Measurements from ENCODE around the gene GALT.
A peak's percentile ranks its signal among the peaks of the same experiment; 100 is the strongest.

GALT gene

DNA sequence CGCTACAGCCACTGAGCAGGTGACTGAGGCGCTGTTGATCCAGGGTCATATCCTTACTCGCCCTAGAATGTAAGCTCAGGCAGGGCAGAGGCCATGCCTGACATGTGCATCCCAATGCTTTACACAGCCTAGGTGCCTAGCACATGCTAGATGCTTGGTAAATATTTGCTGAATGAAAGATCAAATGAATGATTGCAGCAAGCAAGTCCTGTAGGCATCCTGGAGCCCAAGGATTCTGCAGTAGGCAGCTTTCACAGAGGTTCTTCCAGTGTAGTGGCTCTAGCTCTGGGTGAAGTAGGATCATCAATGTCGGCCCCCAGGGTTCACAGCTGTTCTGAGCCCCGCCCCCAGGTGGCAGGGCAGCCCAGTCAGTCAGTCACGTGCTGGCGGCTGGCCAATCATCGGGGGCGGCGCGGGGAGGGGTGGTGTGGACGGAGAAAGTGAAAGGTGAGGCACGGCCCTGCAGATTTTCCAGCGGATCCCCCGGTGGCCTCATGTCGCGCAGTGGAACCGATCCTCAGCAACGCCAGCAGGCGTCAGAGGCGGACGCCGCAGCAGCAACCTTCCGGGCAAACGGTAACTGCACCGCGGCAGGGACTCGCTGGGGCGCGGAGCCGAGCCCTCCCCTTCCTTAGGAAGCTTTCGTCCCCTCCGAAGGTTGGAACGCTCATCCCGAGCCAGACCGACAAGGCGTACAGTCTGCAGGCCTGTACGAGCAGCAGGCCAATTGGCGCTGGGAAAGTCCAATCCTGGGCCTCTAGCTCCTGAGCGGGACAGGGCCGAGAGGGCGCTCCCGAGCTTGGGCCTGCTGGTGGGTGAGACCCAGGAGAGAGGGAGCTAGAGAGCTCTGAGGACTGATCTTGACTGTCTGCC is at the start of gene GALT:
GALT (plus strand) TSS at position 465 of the 873 bp plus-strand sequence; CDS start at position 495, 30 bp downstream.
- FAIRE-seq: peak; percentile 9
- DNase-seq (ENCODE audit: insufficient read length, low spot score): peak; percentile 90

DNA sequence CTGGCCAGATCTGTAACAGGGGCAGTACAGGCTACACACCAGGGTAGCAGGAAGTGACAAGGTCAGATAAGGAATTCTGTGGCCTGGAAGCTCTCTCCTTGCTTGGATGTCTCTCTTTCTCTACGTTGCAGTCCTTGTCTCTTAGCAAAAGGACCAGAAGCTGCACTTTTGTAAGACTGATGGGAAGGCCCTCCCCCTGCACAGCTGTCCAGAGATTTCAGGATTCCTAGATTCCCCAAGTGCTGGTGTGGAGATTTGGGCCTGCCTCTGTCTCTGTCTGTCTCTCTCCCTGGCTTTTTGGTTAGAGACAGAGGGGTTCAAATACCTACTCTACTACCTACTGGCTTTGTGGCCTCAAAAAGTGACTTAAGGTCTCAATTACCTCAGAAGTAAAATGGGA is 46.9 kb upstream of the GALT start:
- FAIRE-seq (no peak), DNase-seq (ENCODE audit: insufficient read length, low spot score) (no peak)

DNA sequence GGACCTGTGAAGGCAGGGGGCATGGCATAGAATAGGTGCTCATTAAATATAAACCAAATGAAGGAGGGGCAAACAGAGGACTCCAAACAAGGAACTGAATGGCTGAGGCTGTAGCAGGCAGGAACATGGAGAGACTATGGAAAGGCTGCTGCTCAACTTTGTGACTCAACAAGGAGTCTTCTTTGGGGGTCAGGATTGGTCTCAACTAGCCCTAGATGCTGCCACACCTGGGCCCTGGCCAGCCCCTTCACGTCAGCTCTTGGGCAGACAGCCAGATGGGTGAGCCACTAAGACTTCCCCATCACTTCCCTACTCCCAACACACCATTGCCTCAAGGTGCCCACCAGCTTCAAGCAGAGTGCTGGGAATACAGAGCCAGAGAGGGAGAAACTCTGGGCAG is 45.6 kb upstream of the GALT start:
- no peak for DNase-seq (ENCODE audit: insufficient read length, low spot score)
- FAIRE-seq: no peak

DNA sequence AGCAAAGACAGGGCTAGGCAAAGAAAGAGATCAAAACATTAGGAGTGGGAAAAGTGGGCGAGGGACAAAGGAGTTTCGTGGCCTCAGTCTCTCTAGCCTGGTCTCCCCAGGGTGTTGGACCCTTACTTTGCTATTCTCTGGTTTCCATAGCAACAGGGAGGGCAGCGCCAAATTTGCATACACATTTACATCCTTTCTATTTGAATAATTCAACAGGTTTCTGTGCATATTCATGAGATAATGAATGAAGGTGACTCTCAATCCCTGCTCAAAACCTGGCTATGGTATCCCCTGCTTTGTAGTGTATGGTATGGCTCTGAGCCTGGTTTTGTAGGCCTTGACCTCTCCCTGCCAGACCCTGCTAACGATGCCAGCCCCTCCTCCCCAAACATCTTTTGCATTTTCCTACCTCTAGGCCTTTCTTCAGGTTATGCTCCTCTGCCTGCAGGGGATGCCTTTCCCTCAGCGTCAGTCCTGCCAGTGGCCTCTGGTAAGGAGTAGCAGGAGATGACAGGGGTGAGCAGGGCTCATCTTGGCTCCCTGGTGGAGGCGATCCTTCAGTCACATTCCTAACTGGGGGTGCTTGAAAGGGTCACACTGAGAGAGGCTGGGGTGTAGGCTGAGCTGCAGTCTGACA is 44.4 kb upstream of the GALT start:
- no peak for FAIRE-seq

DNA sequence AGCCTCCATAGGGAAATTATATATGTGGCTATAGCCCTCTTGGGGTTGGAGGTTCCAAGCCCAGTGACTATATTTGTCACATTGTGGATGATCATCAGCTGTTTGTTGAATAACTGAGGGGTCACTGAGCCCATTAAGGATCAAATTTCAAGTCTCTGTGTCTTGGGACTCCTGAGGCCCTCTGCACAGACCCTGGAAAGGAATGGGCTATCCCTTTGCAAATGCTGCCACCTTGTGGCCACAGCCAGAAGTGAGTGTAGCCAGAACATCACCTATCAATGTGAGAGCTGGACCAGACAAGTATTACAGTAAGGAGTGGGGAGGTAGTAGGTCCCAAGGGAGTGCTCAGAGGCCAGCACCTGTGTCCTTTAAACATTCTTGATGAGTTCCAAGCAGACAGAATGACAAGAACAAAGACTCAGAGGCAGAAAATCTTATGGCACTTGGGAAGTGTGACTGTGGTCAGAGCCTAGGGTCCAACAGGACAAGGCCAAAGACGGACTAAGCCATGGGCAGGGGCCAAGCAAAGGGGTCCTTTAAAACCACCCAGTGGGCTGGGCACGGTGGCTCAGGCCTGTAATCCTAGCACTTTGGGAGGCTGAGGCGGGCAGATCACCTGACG is 42.8 kb upstream of the GALT start:
- peak; percentile 81 for FAIRE-seq
- DNase-seq (ENCODE audit: insufficient read length, low spot score): peak; percentile 76

More for the DNA sequence above, 44.4 kb upstream of the GALT start:
- DNase-seq (ENCODE audit: insufficient read length, low spot score): no peak

DNA sequence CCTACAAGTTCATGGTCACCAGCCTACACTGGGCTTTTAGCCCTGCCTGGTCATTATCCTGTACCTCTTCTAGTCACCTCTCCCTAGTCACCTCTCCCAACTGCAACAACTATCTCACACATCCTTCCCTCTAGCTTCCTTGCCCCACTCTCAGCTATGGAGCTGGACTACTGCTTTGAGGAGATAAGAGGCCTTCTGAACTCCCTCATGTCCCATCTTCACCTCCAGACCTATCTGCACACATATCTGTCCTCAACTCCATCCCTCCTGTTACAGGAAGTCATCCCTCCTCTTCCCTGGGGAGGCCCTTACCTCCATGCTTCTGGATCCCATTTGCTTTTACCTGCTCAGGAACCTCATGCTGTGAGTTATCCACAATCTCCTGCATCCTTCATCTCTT is 40.3 kb upstream of the GALT start:
- DNase-seq (ENCODE audit: insufficient read length, low spot score): no peak
- no peak for FAIRE-seq

DNA sequence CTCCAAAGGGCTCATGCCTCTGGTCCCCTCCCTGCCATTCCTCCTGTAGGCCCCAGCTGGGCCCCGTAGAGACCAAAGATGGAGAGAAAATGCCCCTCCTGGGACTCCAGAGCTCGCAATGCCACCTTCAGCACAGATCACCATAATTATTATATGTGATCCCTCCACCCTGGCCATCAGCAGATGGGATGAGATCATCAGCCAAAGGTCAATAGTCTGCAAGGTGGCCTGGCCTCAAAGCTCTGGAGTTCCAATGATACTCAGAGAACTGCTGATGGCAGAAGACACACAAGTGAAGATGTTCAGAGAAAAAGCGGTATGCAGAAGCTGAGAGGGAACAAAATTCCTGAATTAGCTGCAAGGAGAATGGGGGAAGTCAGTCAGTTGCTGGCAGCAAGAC is 39.6 kb upstream of the GALT start:
- FAIRE-seq: no peak
- no peak for DNase-seq (ENCODE audit: insufficient read length, low spot score)

DNA sequence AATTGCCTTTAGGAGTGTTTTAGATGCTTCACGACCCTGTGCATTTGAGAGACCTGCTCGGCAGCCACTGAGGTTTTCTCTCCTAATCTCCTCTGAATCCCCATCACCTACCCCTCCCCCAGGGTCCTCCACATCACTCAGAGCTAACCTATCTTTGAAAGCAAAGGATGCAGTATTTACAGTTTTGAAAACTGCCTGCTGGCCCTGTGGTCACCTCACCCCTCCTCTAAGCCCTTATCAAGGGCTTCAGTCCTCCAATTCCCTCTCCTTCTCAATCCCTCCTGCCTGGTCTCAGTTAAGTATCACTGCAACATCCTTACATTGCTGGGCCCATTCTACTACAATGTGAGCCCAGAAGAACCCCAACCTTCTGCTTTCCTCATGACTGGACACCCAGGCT is 39.1 kb upstream of the GALT start:
- no peak for DNase-seq (ENCODE audit: insufficient read length, low spot score)
- FAIRE-seq: no peak

DNA sequence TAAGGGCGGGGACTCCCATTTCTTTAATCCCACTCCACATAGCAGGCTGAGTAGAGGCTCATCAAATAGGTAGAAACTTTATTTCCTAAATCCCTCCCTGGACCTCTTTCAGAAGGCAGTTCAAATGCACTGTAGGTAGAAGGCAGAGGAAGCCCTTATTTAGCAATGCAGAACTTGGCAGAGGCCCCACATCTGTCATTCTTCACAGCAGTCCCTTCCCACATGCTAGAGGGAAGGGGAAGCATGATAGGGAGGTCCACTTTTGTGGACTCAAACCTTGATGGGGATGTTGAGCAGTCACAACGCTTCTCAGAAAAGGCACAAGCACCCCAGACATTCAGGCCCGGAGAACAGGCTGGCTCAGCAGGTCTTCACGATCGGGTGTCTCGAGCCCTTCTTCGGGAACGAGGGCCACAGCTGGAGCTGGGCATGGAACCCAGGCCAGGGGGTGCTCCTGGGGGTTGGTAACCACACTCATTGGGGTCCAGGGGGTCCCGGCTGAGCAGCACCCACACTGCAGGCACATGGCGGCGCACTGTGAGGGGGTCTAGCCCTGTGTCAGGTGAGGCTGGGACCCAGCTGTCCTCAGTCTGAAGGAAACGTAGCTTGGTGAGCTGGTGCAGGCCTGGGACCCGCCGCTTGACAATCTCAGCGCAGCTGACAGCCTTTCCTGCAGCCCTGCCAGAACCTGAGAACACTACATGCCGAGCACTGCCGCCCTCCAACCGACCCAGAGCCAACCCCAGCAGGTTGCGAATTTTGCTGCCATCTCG is 35.9 kb upstream of the GALT start:
- no peak for FAIRE-seq

DNA sequence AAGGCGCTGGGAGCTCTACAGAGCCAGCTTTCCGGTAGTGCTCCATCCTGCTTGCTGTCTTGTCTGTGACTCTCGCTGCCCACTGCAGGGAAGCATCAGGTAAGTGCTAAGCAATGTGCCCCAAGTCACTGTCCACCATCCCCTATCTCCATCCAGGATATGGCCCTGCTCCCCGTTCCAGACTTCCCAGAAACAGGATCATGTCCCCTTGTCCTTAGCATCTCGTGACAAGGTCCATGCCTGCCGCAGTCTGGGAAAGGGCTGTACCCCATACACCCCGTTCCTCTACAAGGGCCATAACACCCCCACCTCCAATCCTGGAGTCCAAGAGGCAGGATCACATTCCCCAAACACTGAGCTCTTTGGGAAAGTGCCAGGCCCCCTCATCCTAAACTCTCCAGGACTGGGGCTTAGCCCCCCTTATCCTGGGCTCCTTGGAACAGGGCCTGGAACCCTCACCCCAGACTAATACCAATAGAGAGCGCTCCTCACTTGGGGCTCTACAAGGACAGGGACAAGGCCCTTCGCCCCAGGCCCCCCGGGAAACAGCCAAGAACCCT is 35.1 kb upstream of the GALT start:
- no peak for FAIRE-seq
- DNase-seq (ENCODE audit: insufficient read length, low spot score): no peak

More for the DNA sequence above, 35.9 kb upstream of the GALT start:
- DNase-seq (ENCODE audit: insufficient read length, low spot score): no peak

DNA sequence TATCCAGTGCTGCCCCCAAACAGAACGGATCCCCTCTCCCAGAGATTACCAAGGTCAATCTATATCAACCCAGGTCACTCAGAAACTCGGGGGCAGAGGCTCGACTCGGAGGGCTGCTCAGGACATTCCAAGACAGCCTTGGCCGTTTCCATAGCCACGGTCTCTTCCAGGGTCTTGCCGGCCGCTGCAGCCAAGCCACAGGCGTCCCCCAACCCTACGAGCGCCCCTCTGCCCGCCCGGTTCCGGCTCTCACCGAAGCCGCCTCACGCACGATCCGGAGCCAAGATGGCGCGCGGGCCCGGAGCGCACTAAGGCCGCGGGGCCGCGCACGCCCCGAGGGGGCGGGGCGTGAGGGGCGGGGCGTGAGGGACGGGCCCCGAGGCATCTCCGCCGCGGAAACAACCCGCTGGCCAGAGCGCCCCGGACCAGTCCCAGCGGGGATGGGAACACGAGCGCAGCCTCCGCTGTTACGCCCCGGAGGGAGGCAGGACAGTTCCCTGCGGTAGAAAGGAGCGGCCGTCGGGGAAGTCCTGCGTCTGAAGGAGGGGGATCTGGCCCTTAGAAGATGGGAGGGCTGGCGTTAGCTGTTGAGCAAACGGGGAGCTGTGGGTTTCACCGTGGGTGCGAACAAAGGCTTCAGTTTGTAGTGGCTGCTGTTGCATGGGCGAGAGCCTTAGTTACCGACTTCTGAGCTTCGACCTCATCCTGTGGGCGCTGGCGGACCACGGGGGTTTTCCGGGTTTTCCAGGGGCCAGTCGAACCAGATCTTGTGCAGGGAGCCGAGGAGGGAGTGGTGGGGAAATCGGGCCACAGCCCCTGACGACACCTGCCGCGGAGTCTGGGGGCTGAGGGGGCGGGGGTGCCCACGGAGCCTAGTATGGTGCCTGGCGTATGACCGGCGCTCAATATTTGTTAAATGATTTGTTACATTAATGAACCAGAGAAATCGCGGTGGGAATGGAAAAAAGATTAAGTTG is 34.4 kb upstream of the GALT start, which contains the start of gene RPP25L:
RPP25L (minus strand) TSS at position 287 of the 977 bp plus-strand sequence. CDS start 801 bp downstream, outside the sequence.
- no peak for FAIRE-seq
- peak; percentile 74 for DNase-seq (ENCODE audit: insufficient read length, low spot score)

DNA sequence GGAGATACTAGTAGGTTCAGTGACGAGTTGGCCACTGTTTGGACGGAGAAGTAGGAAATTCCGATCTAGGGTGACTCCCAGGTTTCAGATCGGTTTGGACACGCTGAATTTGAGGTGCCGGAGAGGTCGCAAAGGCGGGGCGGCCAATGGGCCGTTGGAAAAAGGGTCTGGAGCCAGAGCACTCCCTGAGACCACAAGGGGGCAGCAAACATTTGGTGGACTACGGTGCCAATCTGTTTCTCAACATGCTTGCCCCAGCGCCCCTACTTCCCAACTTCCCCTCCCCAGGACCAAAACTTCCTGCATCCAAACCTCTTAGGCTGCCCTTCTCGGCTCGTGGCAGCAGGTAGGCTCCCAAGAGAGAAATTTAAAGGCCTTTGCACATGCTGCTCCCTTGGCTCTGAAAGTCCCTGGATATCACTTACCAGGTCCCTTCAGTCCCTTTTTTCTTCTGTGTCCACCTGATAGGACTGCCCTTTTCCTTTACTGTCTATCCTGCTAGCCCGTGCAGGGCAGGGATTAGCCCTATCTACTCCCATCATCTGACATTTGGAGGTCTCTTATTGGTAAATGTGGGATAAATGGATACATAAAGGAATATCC is 33.6 kb upstream of the GALT start:
- DNase-seq (ENCODE audit: insufficient read length, low spot score) (peak; percentile 57), FAIRE-seq (no peak)

DNA sequence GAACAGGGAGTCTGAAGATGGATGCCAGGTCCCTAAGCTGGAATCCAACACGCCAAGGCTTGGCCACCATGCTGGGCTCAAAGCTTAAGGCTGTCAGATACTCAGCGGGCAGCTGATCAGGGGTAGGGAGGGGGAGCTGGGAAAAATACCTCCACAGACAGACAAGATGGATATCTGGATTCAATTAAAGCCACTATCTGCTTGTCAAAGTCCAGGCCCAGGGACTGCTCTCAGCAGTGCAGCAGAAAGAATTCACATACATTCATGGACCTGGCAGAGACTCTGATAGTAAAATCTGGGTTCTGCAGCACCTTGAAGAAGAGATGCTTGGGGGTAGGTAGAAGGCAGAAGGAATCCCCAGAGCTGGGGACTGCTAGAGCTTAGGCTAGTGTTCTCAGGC is 31.3 kb upstream of the GALT start:
- FAIRE-seq: no peak
- no peak for DNase-seq (ENCODE audit: insufficient read length, low spot score)

DNA sequence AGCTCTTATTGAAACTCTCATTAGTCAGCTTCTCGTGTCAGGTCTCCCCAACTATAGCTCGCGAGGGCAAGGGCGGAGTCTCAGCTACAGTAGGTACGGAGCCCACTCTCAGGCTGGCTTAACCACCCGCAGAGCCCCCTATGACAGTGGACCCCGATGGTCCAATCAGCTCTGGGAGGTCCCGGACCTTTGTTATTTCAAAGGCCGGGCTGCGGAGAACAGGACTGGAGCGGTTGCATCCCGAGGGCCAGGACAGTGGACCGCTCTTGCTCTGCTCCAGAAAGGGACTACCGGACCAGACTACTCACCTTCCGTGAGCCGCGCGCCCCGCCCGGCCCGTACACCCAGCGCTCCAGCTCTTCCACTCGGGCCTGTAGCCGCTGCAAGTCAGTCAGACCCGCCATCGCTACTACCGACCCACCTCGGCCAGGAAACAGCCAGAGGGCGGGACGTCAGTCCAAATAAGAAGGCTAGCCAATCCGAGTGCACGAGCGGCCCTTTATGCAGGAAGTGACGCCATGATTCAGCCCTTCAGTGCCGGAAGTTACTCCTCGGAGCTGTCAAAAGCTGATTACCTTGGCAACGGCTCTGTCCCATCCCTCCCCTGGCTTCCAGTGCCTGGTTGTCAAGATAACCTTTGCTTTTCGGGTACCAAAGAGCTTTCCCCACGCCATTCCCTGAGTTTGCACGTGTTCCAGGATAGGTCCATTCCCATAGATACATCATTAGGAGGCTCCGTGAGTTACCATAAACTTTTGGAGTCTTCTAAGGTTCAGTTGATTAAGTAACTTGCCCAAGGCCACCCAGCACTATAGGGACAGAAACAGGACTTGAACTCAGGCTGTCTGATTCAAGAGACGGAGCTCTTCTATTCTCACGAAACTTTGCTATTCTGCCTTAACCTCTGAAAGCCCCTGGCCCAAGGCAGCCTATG is 26.1 kb upstream of the GALT start, which contains the start of gene DCTN3:
DCTN3 (minus strand) TSS at position 435 of the 934 bp plus-strand sequence; CDS start at position 404, 31 bp downstream.
- no peak for FAIRE-seq
- peak; percentile 91 for DNase-seq (ENCODE audit: insufficient read length, low spot score)

DNA sequence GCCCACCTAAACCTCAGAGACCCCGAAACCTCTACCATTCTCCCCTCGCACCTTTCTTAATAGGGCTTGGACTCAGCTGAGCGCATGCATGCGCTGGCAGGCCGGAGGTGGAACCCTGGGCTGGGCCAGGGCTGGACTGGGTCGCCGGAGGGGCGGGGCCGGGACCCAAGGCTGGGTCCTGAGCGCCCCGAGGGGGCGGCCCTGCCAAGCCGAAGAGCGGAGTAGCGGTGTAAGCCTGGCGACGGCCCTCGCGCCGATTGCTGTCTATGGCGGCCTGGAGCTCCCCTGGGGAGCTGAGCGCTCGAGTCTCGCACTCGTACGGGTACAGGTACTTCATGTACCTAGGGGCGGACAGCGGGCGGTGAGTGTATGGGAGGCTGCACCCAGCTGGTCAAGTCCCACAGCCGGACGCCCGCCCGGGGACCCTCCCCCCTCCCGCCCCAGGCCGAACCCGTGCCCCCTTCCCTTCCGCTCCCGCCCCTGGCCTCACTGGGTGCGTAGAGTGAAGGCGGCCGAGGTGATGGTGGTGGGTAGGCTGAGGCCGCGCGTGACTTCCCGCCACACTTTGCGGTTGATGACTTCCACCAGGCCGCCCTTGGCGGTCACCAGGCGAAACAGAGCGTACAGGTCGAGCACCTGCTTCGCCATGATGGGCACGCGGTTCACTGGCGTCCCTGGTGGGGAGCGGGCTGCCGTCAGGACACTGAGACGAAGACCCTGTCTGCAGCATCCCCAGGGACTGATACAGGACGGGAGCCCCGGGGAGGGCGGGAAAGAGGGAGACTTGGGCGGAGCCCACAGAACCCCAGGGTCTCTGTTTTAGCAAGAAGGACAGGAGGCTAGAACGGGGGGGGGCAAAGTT is 22.9 kb upstream of the GALT start:
- DNase-seq (ENCODE audit: insufficient read length, low spot score): no peak
- no peak for FAIRE-seq

DNA sequence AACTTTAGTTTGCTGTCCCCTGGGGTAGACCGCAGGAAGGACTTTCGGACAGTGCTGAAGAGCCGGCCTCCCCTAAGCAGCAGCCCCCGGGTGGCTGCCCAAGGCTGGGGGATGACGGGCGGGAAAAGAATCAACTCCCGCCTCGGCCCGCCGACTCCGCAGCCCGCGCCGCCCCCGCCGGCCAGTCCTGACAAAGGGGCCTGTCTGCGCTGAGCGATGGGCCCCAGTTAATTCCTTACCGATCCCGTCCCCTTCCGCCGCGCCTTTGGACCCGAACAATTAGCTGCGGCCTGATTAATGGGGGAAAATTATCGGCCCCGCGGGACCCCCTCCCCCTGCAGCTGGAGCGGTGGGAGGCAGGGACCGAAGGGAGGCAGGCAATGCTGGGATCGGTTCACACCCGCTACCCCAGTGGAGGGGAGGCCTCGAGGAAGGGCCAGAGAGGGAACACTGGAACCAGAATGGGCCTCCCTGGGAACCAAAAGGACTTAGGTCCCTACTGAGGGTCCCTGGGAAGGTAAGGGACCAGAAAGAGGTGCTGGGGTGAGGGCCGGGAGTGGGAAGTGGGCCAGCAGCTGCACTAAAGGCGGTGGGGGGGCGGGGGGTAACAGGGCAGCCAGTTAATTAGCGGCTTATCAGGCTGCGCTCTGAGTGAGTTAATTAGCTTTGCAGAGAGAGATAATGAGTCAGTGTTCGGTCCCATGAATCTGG is 21.8 kb upstream of the GALT start:
- no peak for FAIRE-seq

More for the DNA sequence above, 21.8 kb upstream of the GALT start:
- DNase-seq (ENCODE audit: insufficient read length, low spot score): no peak
